Activated naive CD4-positive, alpha-beta T cell treated with anti-CD3 and anti-CD28 coated beads, Interleukin-2, amount 10 ng/mL, durations not matched to agents 7 days and 5 days (primary cell): ENCODE measurements around the gene CGB1.
A peak's percentile ranks its signal among the peaks of the same experiment; 100 is the strongest.
"Not testable (repeated sequence)": the region's sequence is repeated elsewhere in the genome, so short reads cannot be mapped to it uniquely, and the experiment has no call there.

ENCODE experiments used
- CTCF ChIA-PET: fragments of 350-600 bp; sonication (Branson Sonifier 250); formaldehyde crosslinking; loops from one replicate; lab custom pipeline; 2021; ENCODE audit warnings: antibody characterized with exemption; lab: Charles Lee
- DNase-seq: peaks from one replicate; pipeline ENCODE4 v3.0.0-alpha.2; 2020
- H3K27ac Mint-ChIP-seq: one replicate; pipeline ENCODE4 v1.8.0; 2021; ENCODE audit warnings: mild to moderate bottlenecking, moderate library complexity, mixed read lengths
- H3K27me3 Mint-ChIP-seq: one replicate; pipeline ENCODE4 v1.8.0; 2021; ENCODE audit warnings: mild to moderate bottlenecking, mixed read lengths
- H3K36me3 Mint-ChIP-seq: one replicate; pipeline ENCODE4 v1.8.0; 2021; ENCODE audit warnings: mixed read lengths
- H3K4me1 Mint-ChIP-seq: one replicate; pipeline ENCODE4 v1.8.0; 2021; ENCODE audit warnings: mixed read lengths
- H3K4me3 Mint-ChIP-seq: one replicate; pipeline ENCODE4 v1.8.0; 2021; ENCODE audit warnings: mild to moderate bottlenecking, moderate library complexity, mixed read lengths
- H3K9me3 Mint-ChIP-seq: one replicate; pipeline ENCODE4 v1.8.0; 2021; ENCODE audit warnings: mixed read lengths

CGB1 gene

GRCh38 chr19:49022116-49022515 lies 14.6 kb downstream of the CGB1 start:
- H3K4me3 Mint-ChIP-seq: no peak overlapping the region
- H3K36me3 Mint-ChIP-seq: no peaks in the 10 kb centered on the region
- H3K9me3 Mint-ChIP-seq: no peaks in the 10 kb centered on the region
- H3K27me3 Mint-ChIP-seq: peaks cover 39% of the 10 kb centered on the region
- CTCF ChIA-PET: interaction anchor here (0.9 kb wide), 1 partner anchor 25 kb away, joined by 4 read pairs; no protein-coding TSS in a partner anchor
- no peak for DNase-seq
- H3K4me1 Mint-ChIP-seq: peaks cover 30% of the 10 kb centered on the region
- no peak overlapping the region for H3K27ac Mint-ChIP-seq

DNA sequence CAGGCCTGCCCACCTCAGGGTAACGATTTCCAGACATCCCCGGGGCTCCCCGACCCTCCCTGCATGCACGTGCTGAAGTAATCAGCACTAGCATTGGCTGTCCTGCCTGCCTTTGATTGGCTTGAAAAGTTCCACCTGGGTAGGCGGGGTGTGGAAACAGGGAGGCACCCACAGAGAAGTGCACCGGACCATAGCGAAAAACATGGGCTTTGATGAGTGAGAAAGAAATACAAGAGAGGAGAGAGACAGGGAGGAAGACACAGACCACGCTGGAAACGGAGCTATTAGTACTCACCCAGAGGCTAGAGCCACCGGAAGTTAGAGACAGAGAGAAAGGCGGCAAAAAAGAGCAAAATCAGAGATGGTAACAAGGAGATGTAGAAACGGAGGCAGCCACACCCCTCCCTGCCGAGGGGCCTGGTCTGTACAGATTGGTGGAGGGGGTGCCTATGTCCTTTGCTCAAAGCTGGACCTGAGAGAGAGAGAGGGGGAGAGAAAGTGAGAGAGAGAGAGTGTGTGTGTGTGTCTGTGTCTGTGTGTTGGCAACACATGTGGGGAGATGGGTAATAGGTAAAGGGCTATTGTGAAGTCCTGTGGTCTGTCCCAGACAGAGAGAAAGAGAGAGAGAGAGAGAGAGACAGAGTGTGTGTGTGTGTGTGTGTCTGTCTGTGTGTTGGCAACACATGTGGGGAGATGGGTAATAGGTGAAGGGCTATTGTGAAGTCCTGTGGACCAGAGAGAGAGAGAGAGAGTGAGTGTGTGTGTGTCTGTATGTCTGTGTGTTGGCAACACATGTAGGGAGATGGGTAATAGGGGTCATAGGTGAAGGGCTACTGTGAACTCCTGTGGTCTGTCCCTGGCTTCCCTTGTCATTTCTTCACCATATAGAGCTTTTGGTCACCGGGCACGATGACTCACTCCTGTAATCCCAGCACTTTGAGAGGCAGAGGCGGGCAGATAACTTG lies 15.5 kb downstream of the CGB1 start:
- H3K36me3 Mint-ChIP-seq: no peaks in the 10 kb centered on the region
- H3K27me3 Mint-ChIP-seq: peaks cover 39% of the 10 kb centered on the region
- CTCF ChIA-PET: interaction anchor here (0.9 kb wide), 1 partner anchor 24 kb away, joined by 4 read pairs; no protein-coding TSS in a partner anchor
- H3K27ac Mint-ChIP-seq: no peak overlapping the region
- H3K4me1 Mint-ChIP-seq: peaks cover 32% of the 10 kb centered on the region
- H3K9me3 Mint-ChIP-seq: no peaks in the 10 kb centered on the region
- H3K4me3 Mint-ChIP-seq: no peak overlapping the region
- DNase-seq: no peak

GRCh38 chr19:49020342-49020741 lies 16.4 kb downstream of the CGB1 start:
- Mint-ChIP-seq H3K27me3 (peaks cover 39% of the 10 kb centered on the region), H3K4me1 (peaks cover 32% of the 10 kb centered on the region), H3K4me3 (no peak overlapping the region), H3K27ac (no peak overlapping the region), H3K9me3 (no peaks in the 10 kb centered on the region), H3K36me3 (peaks cover 6% of the 10 kb centered on the region)
- CTCF ChIA-PET: interaction anchor here (1.8 kb wide), 1 partner anchor 20 kb away, joined by 8 read pairs; no protein-coding TSS in a partner anchor
- DNase-seq: no peak

- Mint-ChIP-seq H3K4me3 (peak overlapping the region; percentile 78), H3K9me3 (no peaks in the 10 kb centered on the region), H3K4me1 (peaks cover 32% of the 10 kb centered on the region), H3K36me3 (peaks cover 8% of the 10 kb centered on the region), H3K27ac (no peak overlapping the region), H3K27me3 (peaks cover 39% of the 10 kb centered on the region)
- peak; percentile 73 for DNase-seq
- CTCF ChIA-PET: interaction anchor here (1.0 to 1.8 kb wide), 4 partner anchors 10 to 49 kb away, joined by 3 to 8 read pairs (median 3); partner anchors contain the start of genes GYS1 and RUVBL2
Observed at GRCh38 chr19:49019242-49019932, 17.3 kb downstream of the CGB1 start.

- H3K4me1 Mint-ChIP-seq: peaks cover 32% of the 10 kb centered on the region
- peaks cover 39% of the 10 kb centered on the region for H3K27me3 Mint-ChIP-seq
- H3K27ac Mint-ChIP-seq, H3K36me3 Mint-ChIP-seq, H3K9me3 Mint-ChIP-seq: not testable (repeated sequence)
- CTCF ChIA-PET: interaction anchor here (1.0 to 1.8 kb wide), 8 partner anchors 9 to 180 kb away, joined by 3 to 8 read pairs (median 4); partner anchors contain the start of genes GYS1 and RUVBL2
- H3K4me3 Mint-ChIP-seq: peak overlapping the region; percentile 78
- peak; percentile 47 for DNase-seq
Observed at GRCh38 chr19:49018388-49019241, 18.1 kb downstream of the CGB1 start.

GRCh38 chr19:49017666-49018351 lies 18.9 kb downstream of the CGB1 start:
- no peak overlapping the region for H3K27ac Mint-ChIP-seq
- H3K9me3 Mint-ChIP-seq: no peaks in the 10 kb centered on the region
- CTCF ChIA-PET: interaction anchor here (1.1 to 1.5 kb wide), 4 partner anchors 9 to 181 kb away, joined by 4 to 6 read pairs (median 4); no protein-coding TSS in a partner anchor
- peak; percentile 75 for DNase-seq
- peaks cover 8% of the 10 kb centered on the region for H3K36me3 Mint-ChIP-seq
- peaks cover 32% of the 10 kb centered on the region for H3K4me1 Mint-ChIP-seq
- H3K27me3 Mint-ChIP-seq: peaks cover 39% of the 10 kb centered on the region
- peak overlapping the region; percentile 78 for H3K4me3 Mint-ChIP-seq

GRCh38 chr19:49017041-49017665 lies 19.5 kb downstream of the CGB1 start, which contains the start of gene LHB:
TSS of gene LHB (minus strand) at chr19:49017091. CDS start at chr19:49017081, 10 bp downstream.
- DNase-seq: no peak
- H3K4me3 Mint-ChIP-seq: peak within 1 kb of the TSS; percentile 78
- no peaks in the 10 kb centered on the region for H3K9me3 Mint-ChIP-seq
- H3K27ac Mint-ChIP-seq: no peak within 1 kb of the TSS
- H3K27me3 Mint-ChIP-seq: peaks cover 39% of the 10 kb centered on the region
- CTCF ChIA-PET: interaction anchor here (0.9 to 1.5 kb wide), 5 partner anchors 8 to 182 kb away, joined by 3 to 6 read pairs (median 4); no protein-coding TSS in a partner anchor
- H3K4me1 Mint-ChIP-seq: peaks cover 32% of the 10 kb centered on the region
- H3K36me3 Mint-ChIP-seq: peaks cover 10% of the 10 kb centered on the region

- H3K4me1 Mint-ChIP-seq: peaks cover 30% of the 10 kb centered on the region
- peaks cover 10% of the 10 kb centered on the region for H3K36me3 Mint-ChIP-seq
- peaks cover 35% of the 10 kb centered on the region for H3K27me3 Mint-ChIP-seq
- no peak for DNase-seq
- CTCF ChIA-PET: interaction anchor here (0.9 kb wide), 1 partner anchor 19 kb away, joined by 3 read pairs; no protein-coding TSS in a partner anchor
- no peak overlapping the region for H3K27ac Mint-ChIP-seq
- no peak overlapping the region for H3K4me3 Mint-ChIP-seq
- H3K9me3 Mint-ChIP-seq: no peaks in the 10 kb centered on the region
Observed at GRCh38 chr19:49016067-49016839, 20.4 kb downstream of the CGB1 start.

GRCh38 chr19:49014870-49015255 lies 21.8 kb downstream of the CGB1 start:
- no peak overlapping the region for H3K4me3 Mint-ChIP-seq
- no peak overlapping the region for H3K27ac Mint-ChIP-seq
- peaks cover 21% of the 10 kb centered on the region for H3K27me3 Mint-ChIP-seq
- peaks cover 16% of the 10 kb centered on the region for H3K36me3 Mint-ChIP-seq
- no peaks in the 10 kb centered on the region for H3K9me3 Mint-ChIP-seq
- H3K4me1 Mint-ChIP-seq: peaks cover 24% of the 10 kb centered on the region
- DNase-seq: no peak
- CTCF ChIA-PET: no interaction called here

- no peaks in the 10 kb centered on the region for H3K9me3 Mint-ChIP-seq
- H3K4me1 Mint-ChIP-seq: peaks cover 19% of the 10 kb centered on the region
- no peak overlapping the region for H3K4me3 Mint-ChIP-seq
- peaks cover 20% of the 10 kb centered on the region for H3K36me3 Mint-ChIP-seq
- H3K27ac Mint-ChIP-seq: no peak overlapping the region
- H3K27me3 Mint-ChIP-seq: peaks cover 16% of the 10 kb centered on the region
- DNase-seq: no peak
- CTCF ChIA-PET: interaction anchor here (1.0 to 2.8 kb wide), 3 partner anchors 13 to 21 kb away, joined by 4 to 14 read pairs (median 8); partner anchors contain the start of genes GYS1 and RUVBL2
Observed at GRCh38 chr19:49014123-49014869, 22.4 kb downstream of the CGB1 start.

GRCh38 chr19:49011194-49011593 lies 25.5 kb downstream of the CGB1 start:
- DNase-seq: no peak
- Mint-ChIP-seq H3K27ac (no peak overlapping the region), H3K36me3 (peaks cover 26% of the 10 kb centered on the region), H3K9me3 (no peaks in the 10 kb centered on the region), H3K4me1 (no peaks in the 10 kb centered on the region), H3K27me3 (no peaks in the 10 kb centered on the region), H3K4me3 (no peak overlapping the region)
- CTCF ChIA-PET: interaction anchor here (1.8 kb wide), 1 partner anchor 17 kb away, joined by 7 read pairs; the partner anchor contains the start of gene RUVBL2
